Renal cortical epithelial cell (primary cell): ENCODE results near the gene RFNG. TPM values are rescaled to one million over a fixed set of nuclear protein-coding genes. Genes with fewer than 3 reads are reported as not detected.

Experiments
- DNase-seq: peaks from one replicate; pipeline ENCODE4 v3.0.0-alpha.2; 2011; ENCODE audit warnings: low read depth
- total RNA-seq: library from RNA; depleted of rRNA; stranded (reverse); fragments of >200 nt; gene quantifications from 2 replicates; pipeline ENCODE4 v1.2.3, GENCODE V29; 2014

Gene RFNG
- total RNA-seq, 1 donor from 2014 or later, result 31.0 TPM

- no peak for DNase-seq
Measured at GRCh38 chr17:82014432-82014831, 37.2 kb downstream of the RFNG start.

GRCh38 chr17:82013772-82014321 lies 37.8 kb downstream of the RFNG start:
- no peak for DNase-seq

GRCh38 chr17:82013341-82013740 lies 38.3 kb downstream of the RFNG start:
- DNase-seq, result no peak

GRCh38 chr17:82012640-82013295 lies 38.8 kb downstream of the RFNG start:
- DNase-seq, result no peak

- DNase-seq, result no peak
Measured at GRCh38 chr17:82012261-82012639, 39.4 kb downstream of the RFNG start.

- DNase-seq, result no peak
Measured at GRCh38 chr17:82011617-82012187, 39.9 kb downstream of the RFNG start.

- DNase-seq, result no peak
Measured at GRCh38 chr17:82010575-82011525, 40.8 kb downstream of the RFNG start.

- no peak for DNase-seq
Measured at GRCh38 chr17:82009413-82009812, 42.2 kb downstream of the RFNG start.

- DNase-seq, result no peak
Measured at GRCh38 chr17:82008941-82009405, 42.6 kb downstream of the RFNG start.

GRCh38 chr17:82008258-82008940 lies 43.2 kb downstream of the RFNG start:
- DNase-seq, result no peak

GRCh38 chr17:82007495-82008257 lies 43.9 kb downstream of the RFNG start:
- no peak for DNase-seq

GRCh38 chr17:82007228-82007494 lies 44.5 kb downstream of the RFNG start:
- no peak for DNase-seq

- no peak for DNase-seq
Measured at GRCh38 chr17:82006468-82007227, 45.0 kb downstream of the RFNG start.

GRCh38 chr17:82005701-82006348 lies 45.8 kb downstream of the RFNG start:
- DNase-seq, result no peak

GRCh38 chr17:82004517-82005455 lies 46.8 kb downstream of the RFNG start:
- DNase-seq, result no peak

- peak; percentile 91 for DNase-seq
Measured at GRCh38 chr17:82003411-82004381, 47.9 kb downstream of the RFNG start.

- no peak for DNase-seq
Measured at GRCh38 chr17:82001571-82002056, 50.0 kb downstream of the RFNG start.
